Measurements from ENCODE around the gene SNX8.

DNA sequence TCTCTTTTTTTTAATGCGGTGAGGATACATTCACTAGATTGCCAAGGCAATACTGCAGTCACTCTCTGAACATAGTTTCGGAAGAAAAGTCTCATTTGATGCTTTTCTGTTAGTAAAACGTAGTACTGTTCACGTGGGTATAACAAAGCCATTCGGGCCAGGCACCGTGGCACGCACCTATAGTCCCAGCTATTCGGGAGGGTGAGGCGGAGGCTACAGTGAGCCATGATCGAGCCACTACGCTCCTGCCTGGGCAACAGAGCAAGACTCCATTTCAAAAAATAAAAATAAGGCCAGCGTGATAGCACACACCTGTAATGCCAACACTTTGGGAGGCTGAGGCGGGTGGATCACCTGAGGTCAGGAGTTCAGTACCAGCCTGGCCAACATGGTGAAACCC lies 24.6 kb downstream of the SNX8 start:
- TF ChIP-seq EZH2phosphoT487 (IDR thresholded peaks at IDR 0.05; ENCODE audit: insufficient read depth, low read depth) (no peak), EZH2 (IDR thresholded peaks at IDR 0.05; ENCODE audit: insufficient read depth, poor library complexity, severe bottlenecking) (no peak)
